ENCODE measurements around the gene PDZD2. TPM values are rescaled to one million over a fixed set of nuclear protein-coding genes. Genes with fewer than 3 reads are reported as not detected.
A peak's percentile ranks its signal among the peaks of the same experiment; 100 is the strongest.

Gene PDZD2
- total RNA-seq, 2 donors from 2014 or later = 10.3 to 59.5 TPM

DNA sequence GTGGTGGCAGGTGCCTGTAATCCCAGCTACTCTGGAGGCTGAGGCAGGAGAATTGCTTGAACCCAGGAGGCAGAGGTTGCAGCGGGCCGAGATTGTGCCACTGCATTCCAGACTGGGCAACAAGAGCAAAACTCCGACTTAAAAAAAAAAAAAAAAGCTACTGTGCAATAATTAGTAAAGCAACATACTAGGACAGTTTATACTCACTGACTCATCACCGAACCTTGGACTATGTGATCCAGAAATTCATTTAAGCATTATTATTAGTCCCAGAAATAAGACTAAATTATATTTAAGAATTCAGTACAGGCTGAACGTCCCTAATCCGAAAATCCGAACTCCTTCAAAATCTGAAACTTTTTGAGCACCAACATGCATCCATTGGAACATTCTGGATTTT is 497.4 kb downstream of the PDZD2 start:
- intact Hi-C loops (cut with DNase I) = no loop called here
- TF ChIP-seq, protein P1, sequence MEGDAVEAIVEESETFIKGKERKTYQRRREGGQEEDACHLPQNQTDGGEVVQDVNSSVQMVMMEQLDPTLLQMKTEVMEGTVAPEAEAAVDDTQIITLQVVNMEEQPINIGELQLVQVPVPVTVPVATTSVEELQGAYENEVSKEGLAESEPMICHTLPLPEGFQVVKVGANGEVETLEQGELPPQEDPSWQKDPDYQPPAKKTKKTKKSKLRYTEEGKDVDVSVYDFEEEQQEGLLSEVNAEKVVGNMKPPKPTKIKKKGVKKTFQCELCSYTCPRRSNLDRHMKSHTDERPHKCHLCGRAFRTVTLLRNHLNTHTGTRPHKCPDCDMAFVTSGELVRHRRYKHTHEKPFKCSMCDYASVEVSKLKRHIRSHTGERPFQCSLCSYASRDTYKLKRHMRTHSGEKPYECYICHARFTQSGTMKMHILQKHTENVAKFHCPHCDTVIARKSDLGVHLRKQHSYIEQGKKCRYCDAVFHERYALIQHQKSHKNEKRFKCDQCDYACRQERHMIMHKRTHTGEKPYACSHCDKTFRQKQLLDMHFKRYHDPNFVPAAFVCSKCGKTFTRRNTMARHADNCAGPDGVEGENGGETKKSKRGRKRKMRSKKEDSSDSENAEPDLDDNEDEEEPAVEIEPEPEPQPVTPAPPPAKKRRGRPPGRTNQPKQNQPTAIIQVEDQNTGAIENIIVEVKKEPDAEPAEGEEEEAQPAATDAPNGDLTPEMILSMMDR (IDR thresholded peaks at IDR 0.05) = no peak
- no peak for TF ChIP-seq POLR2AphosphoS5 (IDR thresholded peaks at IDR 0.05)
- no peak for TF ChIP-seq POLR2A (IDR thresholded peaks at IDR 0.05)
- Histone ChIP-seq H3K4me3 (no peak overlapping the region), H3K36me3 (no peaks in the 10 kb centered on the region), H3K27me3 (replicated peaks; ENCODE audit: insufficient read depth) (no peaks in the 10 kb centered on the region), H3K27ac (no peak overlapping the region), H3K4me1 (replicated peaks) (no peaks in the 10 kb centered on the region), H3K9me3 (no peaks in the 10 kb centered on the region)
- WGBS = 66% methylated on average over 7 of the region's 7 CpGs
- DNase-seq (ENCODE audit: low spot score) = no peak

DNA sequence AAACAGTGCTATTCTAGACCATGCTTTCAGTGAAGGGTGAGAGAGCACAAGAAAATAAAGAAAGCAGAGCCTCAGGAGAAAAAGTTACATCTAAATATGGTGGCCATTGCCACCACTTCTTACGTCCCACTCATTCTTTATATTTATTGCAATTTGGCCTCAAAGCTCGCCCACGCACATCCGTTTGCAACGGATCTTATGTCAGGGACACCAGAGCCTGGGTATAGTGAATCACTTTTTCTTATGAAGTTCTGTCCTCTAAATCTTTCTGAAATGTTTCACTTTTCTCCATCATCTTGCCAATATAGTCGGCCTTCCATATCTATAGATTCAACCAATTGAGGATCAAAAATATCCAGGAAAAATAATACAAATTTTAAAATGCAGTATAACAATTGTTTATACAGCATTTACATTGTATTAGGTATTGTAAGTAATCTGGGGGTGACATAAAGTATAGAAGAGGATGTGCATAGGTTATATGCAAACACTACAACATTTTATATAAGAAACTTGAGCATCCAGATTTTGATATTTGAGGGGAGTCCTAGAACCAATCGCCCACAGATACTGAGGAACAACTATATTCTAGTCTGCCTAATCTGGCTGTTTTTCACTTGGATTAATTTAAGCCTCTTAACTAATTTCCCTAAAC is 500.0 kb downstream of the PDZD2 start:
- intact Hi-C loops (cut with DNase I) = no loop called here
- no peak for DNase-seq (ENCODE audit: low spot score)
- no peaks in the 10 kb centered on the region for H3K27me3 ChIP-seq (replicated peaks; ENCODE audit: insufficient read depth)
- no peaks in the 10 kb centered on the region for H3K4me1 ChIP-seq (replicated peaks)
- WGBS = 89% methylated on average over 7 of the region's 7 CpGs
- H3K4me3 ChIP-seq = no peak overlapping the region
- no peaks in the 10 kb centered on the region for H3K9me3 ChIP-seq
- TF ChIP-seq POLR2AphosphoS5 (IDR thresholded peaks at IDR 0.05) (no peak), POLR2A (IDR thresholded peaks at IDR 0.05) (no peak)
- TF ChIP-seq, protein P1 (IDR thresholded peaks at IDR 0.05) = no peak
- H3K36me3 ChIP-seq = no peaks in the 10 kb centered on the region
- no peak overlapping the region for H3K27ac ChIP-seq

DNA sequence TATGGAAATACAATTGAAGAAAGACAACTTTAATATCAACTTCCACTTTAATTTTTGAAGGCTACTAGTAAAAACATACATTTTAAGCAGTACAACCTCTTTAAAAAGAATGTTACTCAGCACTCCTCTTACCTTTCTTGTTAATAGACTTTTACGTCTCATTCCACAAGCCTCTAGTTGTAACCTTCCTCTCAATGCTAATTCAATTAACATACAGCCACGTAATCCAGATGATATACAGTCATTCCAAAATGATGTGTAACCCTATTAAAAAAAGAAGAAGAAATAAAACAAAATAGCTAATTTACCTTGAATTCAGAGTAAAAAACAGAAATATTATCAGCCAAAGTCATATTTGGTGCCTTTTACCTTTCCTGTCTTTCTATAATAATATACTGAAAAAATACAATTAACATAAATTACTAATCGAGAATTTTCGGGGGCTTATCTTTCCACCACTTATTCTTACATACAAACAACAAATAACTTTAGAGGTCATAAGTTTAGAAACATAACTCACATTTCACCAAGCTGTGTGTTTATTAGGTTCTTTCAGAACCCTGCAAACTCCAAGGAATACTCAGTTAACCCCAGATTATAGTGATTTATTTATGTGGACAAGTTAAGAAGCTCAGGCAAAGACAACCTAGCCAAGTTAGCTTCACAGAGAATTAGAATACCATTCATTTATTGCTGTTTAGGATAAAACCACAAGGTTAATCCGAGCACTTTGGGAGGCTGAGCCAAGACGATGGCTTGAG is 504.9 kb downstream of the PDZD2 start:
- Histone ChIP-seq H3K27me3 (replicated peaks; ENCODE audit: insufficient read depth) (no peaks in the 10 kb centered on the region), H3K27ac (peak overlapping the region in 1 of 2 donors; percentile 73), H3K36me3 (no peaks in the 10 kb centered on the region), H3K9me3 (no peaks in the 10 kb centered on the region), H3K4me3 (no peak overlapping the region), H3K4me1 (replicated peaks) (peaks cover 13% of the 10 kb centered on the region)
- no peak for DNase-seq (ENCODE audit: low spot score)
- TF ChIP-seq, protein P1 (IDR thresholded peaks at IDR 0.05) = no peak
- no peak for TF ChIP-seq POLR2A (IDR thresholded peaks at IDR 0.05)
- TF ChIP-seq POLR2AphosphoS5 (IDR thresholded peaks at IDR 0.05) = no peak
- WGBS = 57% methylated on average over 6 of the region's 6 CpGs
- intact Hi-C loops (cut with DNase I) = no loop called here

DNA sequence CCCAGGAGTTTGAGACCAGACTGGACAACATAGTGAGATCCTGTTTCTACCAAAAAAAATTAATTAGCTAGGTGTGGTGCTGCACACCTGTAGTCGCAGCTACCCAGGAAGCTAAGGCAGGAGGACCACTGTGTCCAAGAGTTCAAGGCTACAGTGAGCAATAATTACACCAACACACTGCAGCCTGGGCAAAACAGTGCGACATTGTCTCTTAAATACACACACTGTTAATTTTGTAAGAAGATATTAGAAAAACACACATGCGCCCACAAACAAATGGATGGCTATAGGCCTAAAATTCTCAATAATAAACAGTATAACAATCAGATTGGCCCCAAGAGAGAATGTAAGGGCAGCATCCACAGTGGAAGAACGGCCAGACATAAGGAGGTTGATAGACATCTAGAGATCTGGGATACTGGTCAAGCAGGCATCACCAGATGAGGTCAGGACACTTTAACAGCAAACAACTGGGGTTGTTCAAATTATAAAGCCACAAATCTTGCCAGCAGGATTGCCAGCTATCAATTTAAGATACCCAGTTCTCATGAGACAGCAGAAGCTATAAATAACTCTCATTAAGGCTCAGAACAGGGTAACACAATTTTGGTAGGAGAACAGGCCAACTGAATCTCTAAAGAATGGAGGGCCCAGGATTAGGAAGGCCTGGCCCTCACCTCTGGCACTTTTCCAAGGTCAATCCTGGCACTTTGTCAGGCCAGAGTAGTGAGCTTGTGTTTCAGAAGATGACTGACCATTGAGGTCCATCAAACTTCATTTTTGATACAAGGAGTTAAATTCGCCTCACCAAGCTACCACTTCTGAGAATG is 505.7 kb downstream of the PDZD2 start:
- Histone ChIP-seq H3K36me3 (no peaks in the 10 kb centered on the region), H3K4me1 (replicated peaks) (peaks cover 16% of the 10 kb centered on the region), H3K4me3 (no peak overlapping the region), H3K27me3 (replicated peaks; ENCODE audit: insufficient read depth) (no peaks in the 10 kb centered on the region), H3K27ac (peak overlapping the region; percentile 40 to 73), H3K9me3 (no peaks in the 10 kb centered on the region)
- TF ChIP-seq, protein P1 (IDR thresholded peaks at IDR 0.05) = no peak
- TF ChIP-seq POLR2AphosphoS5 (IDR thresholded peaks at IDR 0.05) (peak; percentile 29), POLR2A (IDR thresholded peaks at IDR 0.05) (no peak)
- WGBS = 84% methylated on average over 5 of the region's 5 CpGs
- intact Hi-C loops (cut with DNase I) = no loop called here
- DNase-seq (ENCODE audit: low spot score) = no peak

Data from prostate gland (tissue), 2 donors.